ENCODE measurements around the gene CLCA4.

Gene CLCA4

GRCh38 chr1:86527306-86527705 is 19.6 kb upstream of the CLCA4 start:
- FAIRE-seq (no peak), DNase-seq (ENCODE audit: insufficient read length, low spot score) (no peak)
- TF ChIP-seq POLR2AphosphoS5 (IDR thresholded peaks at IDR 0.05; ENCODE audit: low read depth, low read length): no peak

DNA sequence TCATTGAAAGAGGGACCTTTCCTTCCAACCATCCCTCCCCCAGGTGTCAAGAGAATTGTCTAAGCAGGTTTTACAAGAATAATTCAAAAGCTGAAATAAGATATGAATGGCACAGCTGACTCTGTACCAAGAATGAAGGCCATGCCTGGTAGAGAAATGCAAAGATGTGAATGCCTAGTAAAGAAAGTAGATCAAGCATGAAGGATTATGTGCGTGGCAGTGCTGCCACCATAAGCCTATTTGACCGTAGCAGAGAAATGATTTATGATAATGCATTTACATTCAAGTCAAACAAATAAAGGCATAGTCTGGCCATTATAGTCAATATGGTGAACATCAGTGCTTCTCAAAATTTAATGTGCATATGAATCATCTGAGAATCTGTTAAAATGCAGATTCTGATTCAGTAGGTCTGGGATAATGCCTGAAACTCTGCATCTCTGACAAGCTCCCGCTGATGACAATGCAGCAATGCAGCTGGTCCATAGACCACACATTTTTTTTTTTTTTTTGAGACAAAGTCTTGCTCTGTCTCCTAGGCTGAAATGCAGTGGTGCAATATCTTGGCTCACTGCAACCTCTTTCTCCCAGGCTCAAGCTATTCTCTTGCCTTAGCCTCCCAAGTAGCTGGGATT is 16.6 kb upstream of the CLCA4 start:
- no peak for TF ChIP-seq POLR2A (IDR thresholded peaks at IDR 0.05; ENCODE audit: low read depth, low read length)
- no peak for TF ChIP-seq TAF1 (IDR thresholded peaks at IDR 0.05; ENCODE audit: low read depth, low read length)
- no peak for TF ChIP-seq PAX5 (IDR thresholded peaks at IDR 0.05; ENCODE audit: insufficient read depth, low read length, severe bottlenecking)
- TF ChIP-seq POU2F2 (IDR thresholded peaks at IDR 0.05; ENCODE audit: low read depth, low read length): no peak
- no peak for TF ChIP-seq SPI1 (IDR thresholded peaks at IDR 0.05; ENCODE audit: low read depth, low read length)
- no peak for FAIRE-seq
- no peak for DNase-seq (ENCODE audit: insufficient read length, low spot score)

GRCh38 chr1:86537928-86538695 is 8.8 kb upstream of the CLCA4 start:
- no peak for DNase-seq (ENCODE audit: insufficient read length, low spot score)
- FAIRE-seq: no peak
- TF ChIP-seq TAF1 (IDR thresholded peaks at IDR 0.05; ENCODE audit: low read depth, low read length): no peak
- no peak for TF ChIP-seq POLR2A (IDR thresholded peaks at IDR 0.05; ENCODE audit: low read depth, low read length)
- no peak for TF ChIP-seq POU2F2 (IDR thresholded peaks at IDR 0.05; ENCODE audit: low read depth, low read length)
- no peak for TF ChIP-seq POLR2AphosphoS5 (IDR thresholded peaks at IDR 0.05; ENCODE audit: low read depth, low read length)
- TF ChIP-seq PAX5 (IDR thresholded peaks at IDR 0.05; ENCODE audit: insufficient read depth, low read length, severe bottlenecking): no peak
- no peak for TF ChIP-seq SPI1 (IDR thresholded peaks at IDR 0.05; ENCODE audit: low read depth, low read length)

GRCh38 chr1:86538775-86539174 is 8.1 kb upstream of the CLCA4 start:
- no peak for FAIRE-seq
- DNase-seq (ENCODE audit: insufficient read length, low spot score): no peak
- TF ChIP-seq PAX5 (IDR thresholded peaks at IDR 0.05; ENCODE audit: insufficient read depth, low read length, severe bottlenecking) (no peak), TAF1 (IDR thresholded peaks at IDR 0.05; ENCODE audit: low read depth, low read length) (no peak), POLR2AphosphoS5 (IDR thresholded peaks at IDR 0.05; ENCODE audit: low read depth, low read length) (no peak), POU2F2 (IDR thresholded peaks at IDR 0.05; ENCODE audit: low read depth, low read length) (no peak), POLR2A (IDR thresholded peaks at IDR 0.05; ENCODE audit: low read depth, low read length) (no peak), SPI1 (IDR thresholded peaks at IDR 0.05; ENCODE audit: low read depth, low read length) (no peak)

- no peak for FAIRE-seq
- TF ChIP-seq SPI1 (IDR thresholded peaks at IDR 0.05; ENCODE audit: low read depth, low read length) (no peak), PAX5 (IDR thresholded peaks at IDR 0.05; ENCODE audit: insufficient read depth, low read length, severe bottlenecking) (no peak), POLR2A (IDR thresholded peaks at IDR 0.05; ENCODE audit: low read depth, low read length) (no peak), POU2F2 (IDR thresholded peaks at IDR 0.05; ENCODE audit: low read depth, low read length) (no peak), TAF1 (IDR thresholded peaks at IDR 0.05; ENCODE audit: low read depth, low read length) (no peak), POLR2AphosphoS5 (IDR thresholded peaks at IDR 0.05; ENCODE audit: low read depth, low read length) (no peak)
- DNase-seq (ENCODE audit: insufficient read length, low spot score): no peak
Observed at GRCh38 chr1:86541859-86542258, 5.0 kb upstream of the CLCA4 start.

DNA sequence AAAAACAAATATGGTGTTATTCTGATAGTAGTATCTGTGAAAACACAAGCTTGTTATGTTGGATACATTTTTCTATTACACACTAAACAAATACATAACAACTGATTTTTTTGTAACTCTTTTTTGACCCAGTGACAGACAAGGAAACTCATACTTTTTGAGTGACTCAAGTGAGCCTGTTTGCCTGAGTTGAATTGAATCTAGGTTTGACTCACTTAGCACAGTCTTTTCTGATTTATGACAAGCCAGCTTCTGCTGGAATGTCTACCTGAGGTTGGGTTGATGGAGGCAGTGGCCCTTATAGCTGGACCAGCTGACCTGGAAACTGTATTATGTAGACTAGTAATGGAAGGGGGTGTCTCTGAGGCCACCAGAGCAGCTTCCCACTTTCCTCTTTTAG is 4.2 kb upstream of the CLCA4 start:
- DNase-seq (ENCODE audit: insufficient read length, low spot score): no peak
- FAIRE-seq: no peak
- TF ChIP-seq TAF1 (IDR thresholded peaks at IDR 0.05; ENCODE audit: low read depth, low read length) (no peak), PAX5 (IDR thresholded peaks at IDR 0.05; ENCODE audit: insufficient read depth, low read length, severe bottlenecking) (no peak), POLR2AphosphoS5 (IDR thresholded peaks at IDR 0.05; ENCODE audit: low read depth, low read length) (no peak), SPI1 (IDR thresholded peaks at IDR 0.05; ENCODE audit: low read depth, low read length) (no peak), POU2F2 (IDR thresholded peaks at IDR 0.05; ENCODE audit: low read depth, low read length) (no peak), POLR2A (IDR thresholded peaks at IDR 0.05; ENCODE audit: low read depth, low read length) (no peak)

DNA sequence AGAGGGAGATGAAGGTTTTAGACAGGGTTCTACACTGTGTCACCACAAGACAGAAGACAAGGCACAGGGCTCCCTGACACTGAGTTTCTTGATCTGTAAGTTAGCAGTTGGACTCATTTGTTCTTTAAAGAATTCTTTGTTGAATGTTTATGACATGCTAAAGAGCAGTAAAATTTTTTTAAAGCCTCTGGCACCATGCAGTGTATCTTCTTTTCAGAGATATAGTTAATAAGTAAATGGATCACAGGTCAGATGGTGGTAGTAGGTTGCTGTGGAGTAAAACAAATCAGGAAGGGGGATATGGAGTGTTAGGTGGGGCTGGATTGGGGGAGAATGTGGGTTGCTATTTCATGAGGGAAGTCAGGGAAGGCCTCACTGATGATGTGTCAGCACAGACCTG is 2.0 kb downstream of the CLCA4 start:
- TF ChIP-seq SPI1 (IDR thresholded peaks at IDR 0.05; ENCODE audit: low read depth, low read length) (no peak), POLR2AphosphoS5 (IDR thresholded peaks at IDR 0.05; ENCODE audit: low read depth, low read length) (no peak), TAF1 (IDR thresholded peaks at IDR 0.05; ENCODE audit: low read depth, low read length) (no peak), PAX5 (IDR thresholded peaks at IDR 0.05; ENCODE audit: insufficient read depth, low read length, severe bottlenecking) (no peak), POLR2A (IDR thresholded peaks at IDR 0.05; ENCODE audit: low read depth, low read length) (no peak), POU2F2 (IDR thresholded peaks at IDR 0.05; ENCODE audit: low read depth, low read length) (no peak)
- DNase-seq (ENCODE audit: insufficient read length, low spot score): no peak
- FAIRE-seq: no peak

DNA sequence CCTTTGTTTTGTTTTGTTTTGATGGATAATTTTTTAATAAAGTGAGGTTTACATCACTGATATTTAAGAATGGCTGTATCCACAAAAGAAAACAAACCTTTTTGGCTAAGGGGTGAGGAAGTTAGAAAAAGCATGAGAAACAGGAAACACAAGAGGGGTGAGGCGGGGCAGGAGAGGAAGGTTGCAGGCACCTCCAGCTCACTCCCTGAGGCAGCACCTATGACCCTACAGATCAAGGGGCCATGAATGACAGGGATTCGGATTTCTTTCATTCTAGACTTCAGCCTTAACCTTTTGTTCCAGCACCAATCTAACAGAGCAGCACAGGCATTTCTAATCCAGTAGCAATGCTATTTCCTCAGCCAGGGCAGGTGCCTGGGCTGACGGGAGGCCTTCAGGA is 4.4 kb downstream of the CLCA4 start:
- DNase-seq (ENCODE audit: insufficient read length, low spot score) (no peak), FAIRE-seq (no peak)

DNA sequence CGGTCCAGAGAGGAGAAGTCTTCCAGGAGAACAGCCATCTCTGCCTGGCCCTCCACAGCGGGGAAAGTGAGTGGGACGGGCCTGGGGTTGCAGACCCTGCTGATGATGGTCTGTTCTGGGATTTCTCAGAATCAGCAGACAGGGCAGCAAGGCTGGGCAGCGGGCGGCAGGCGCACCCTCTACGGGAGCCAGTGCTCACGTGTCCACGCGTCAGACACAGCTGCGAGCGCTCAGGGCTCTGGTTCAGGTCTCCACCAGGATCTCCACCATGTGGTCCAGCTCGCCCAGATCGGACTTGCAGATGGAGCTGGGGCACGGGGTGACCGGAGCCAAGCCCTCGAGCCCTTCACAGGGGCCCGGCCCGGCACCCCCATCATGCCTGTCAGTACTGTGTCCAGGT is 5.5 kb downstream of the CLCA4 start:
- DNase-seq (ENCODE audit: insufficient read length, low spot score) (no peak), FAIRE-seq (no peak)
- no peak for TF ChIP-seq POLR2AphosphoS5 (IDR thresholded peaks at IDR 0.05; ENCODE audit: low read depth, low read length)
- no peak for TF ChIP-seq TAF1 (IDR thresholded peaks at IDR 0.05; ENCODE audit: low read depth, low read length)
- TF ChIP-seq PAX5 (IDR thresholded peaks at IDR 0.05; ENCODE audit: insufficient read depth, low read length, severe bottlenecking): no peak
- no peak for TF ChIP-seq POU2F2 (IDR thresholded peaks at IDR 0.05; ENCODE audit: low read depth, low read length)
- TF ChIP-seq POLR2A (IDR thresholded peaks at IDR 0.05; ENCODE audit: low read depth, low read length): no peak
- TF ChIP-seq SPI1 (IDR thresholded peaks at IDR 0.05; ENCODE audit: low read depth, low read length): no peak

More for the DNA sequence above, 4.4 kb downstream of the CLCA4 start:
- no peak for TF ChIP-seq SPI1 (IDR thresholded peaks at IDR 0.05; ENCODE audit: low read depth, low read length)
- TF ChIP-seq PAX5 (IDR thresholded peaks at IDR 0.05; ENCODE audit: insufficient read depth, low read length, severe bottlenecking): no peak
- no peak for TF ChIP-seq POLR2AphosphoS5 (IDR thresholded peaks at IDR 0.05; ENCODE audit: low read depth, low read length)
- TF ChIP-seq POU2F2 (IDR thresholded peaks at IDR 0.05; ENCODE audit: low read depth, low read length): no peak
- TF ChIP-seq TAF1 (IDR thresholded peaks at IDR 0.05; ENCODE audit: low read depth, low read length): no peak
- TF ChIP-seq POLR2A (IDR thresholded peaks at IDR 0.05; ENCODE audit: low read depth, low read length): no peak
